HG03342 (cell line): ENCODE data around the gene TMEM9.

Experiments used
- ATAC-seq: cut with Tn5 transposase; IDR thresholded peaks from one replicate; pipeline ENCODE4 v1.9.1; 2021; ENCODE audit warnings: mild to moderate bottlenecking, moderate library complexity; ENCODE audit not compliant: unreplicated experiment

TMEM9 gene

DNA sequence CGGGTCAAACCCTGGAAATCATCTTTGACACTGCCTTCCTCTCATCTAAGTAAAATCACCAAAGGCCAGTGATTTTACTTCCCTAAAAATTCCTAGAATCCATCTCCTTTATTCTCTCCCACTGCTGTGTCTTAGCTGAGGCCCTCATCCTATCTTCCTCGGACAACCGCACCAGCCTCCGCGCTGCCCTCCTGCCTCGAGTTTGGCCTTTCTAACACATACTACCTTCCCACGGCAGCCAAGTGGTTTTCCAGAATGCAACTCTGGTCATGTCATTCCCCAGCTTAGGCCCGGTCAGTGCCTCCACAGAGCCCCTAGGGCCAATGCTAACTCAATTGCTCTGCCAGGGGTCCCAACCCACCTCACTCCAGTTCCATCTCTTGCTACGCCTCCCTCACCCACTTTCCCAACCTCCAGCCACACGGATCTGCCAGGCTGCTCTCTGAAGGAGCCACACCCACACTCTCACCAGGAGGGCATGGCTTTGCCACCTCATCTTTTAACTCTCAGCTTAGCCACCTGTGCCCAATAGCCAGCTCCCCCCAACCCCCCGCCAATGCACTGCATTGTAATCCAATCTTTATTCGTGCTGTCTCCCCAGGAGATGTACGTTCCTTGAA is 6.8 kb downstream of the TMEM9 start:
- ATAC-seq, result no peak

DNA sequence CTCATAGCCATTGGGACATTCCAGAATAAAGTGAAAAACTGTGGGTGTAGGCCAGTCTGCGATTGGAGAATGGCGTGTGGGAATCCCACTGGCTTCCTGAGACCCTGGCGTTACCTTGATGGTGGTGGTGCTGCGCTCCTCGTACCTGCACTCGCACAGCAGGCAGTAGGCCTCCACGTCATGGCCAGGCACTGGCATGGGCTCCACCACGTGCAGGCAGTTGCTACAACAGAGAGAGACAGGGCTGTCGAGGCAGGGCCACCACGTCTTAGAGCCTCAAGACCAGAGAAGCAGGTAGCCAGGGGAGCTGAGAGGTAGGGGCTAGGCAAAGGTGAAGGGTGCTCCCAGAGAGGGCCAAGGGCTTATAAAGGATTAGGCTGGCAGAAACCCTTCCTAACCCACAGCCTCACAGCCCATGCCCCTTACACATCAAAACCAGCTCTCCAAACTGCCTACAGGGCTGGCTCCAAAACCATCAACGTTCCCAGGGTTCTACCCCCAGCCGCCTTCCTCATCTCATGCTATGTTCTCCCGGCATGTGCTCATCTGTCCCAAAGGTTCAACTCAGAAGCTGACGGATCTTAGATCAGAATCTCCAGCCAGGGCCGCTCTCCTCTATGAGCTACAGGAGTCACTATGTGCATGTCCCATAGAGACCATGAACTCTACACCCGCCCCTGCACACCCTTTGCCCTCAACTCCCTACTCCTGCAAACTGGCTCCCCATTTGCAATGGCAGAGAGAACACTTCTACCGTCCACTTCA is 7.5 kb downstream of the TMEM9 start:
- no peak for ATAC-seq

DNA sequence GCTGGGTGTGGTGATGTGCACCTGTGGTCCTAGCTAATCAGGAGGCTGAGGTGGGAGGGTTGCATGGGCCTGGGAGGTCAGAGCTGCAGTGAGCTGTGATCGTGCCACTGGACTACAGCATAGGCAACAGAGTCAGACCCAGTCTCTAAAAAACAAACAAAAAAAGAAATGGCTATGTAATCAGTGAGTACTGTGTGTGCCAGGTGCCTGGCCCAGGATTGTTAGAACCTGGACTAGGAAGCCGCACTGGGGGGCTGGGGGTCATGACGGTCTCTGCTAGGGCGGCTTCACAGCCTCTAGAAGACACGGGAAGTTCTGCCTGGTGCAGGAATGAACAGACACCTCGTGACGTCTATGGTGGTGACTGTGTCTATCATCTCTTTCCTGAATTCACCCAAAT is 8.5 kb downstream of the TMEM9 start:
- ATAC-seq, result no peak

DNA sequence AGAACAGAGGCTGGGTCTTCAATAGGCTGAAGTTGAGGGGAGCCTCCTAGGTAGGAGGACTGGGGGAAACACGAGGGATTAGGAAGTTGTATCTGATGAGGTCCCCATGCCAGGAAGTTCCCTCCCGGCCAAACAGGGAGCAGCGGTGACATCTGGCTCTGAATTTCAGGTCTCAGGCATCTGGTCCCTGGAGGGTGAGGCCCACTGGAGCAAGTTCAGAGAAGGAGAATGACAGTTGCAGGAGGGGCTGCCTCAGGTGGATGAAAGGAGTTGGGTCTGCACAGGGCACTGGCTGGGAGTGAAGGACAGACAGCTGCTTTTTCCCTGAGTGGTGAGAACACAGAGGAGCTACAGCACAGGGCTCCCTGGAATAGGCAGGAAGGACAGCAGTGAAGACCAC is 9.1 kb downstream of the TMEM9 start:
- no peak for ATAC-seq

DNA sequence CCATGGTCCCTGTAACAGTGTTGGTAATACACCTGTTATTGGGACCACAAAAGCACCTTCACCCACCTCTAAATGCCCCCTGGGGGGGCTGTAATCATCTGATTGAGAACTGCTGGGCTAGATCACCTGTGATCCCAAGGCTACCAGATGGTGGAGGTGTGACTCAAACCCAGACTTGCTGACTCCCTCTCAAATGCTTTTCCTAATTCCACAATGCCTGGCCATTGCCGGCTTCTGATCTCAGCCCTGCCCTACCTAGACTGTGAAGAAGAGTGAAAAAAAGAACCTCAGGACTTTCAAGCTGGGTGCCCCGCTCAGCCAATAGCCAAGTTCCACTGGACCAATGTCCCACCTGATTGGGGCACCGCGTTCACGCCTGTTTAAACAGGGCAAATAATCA is 9.6 kb downstream of the TMEM9 start:
- no peak for ATAC-seq

DNA sequence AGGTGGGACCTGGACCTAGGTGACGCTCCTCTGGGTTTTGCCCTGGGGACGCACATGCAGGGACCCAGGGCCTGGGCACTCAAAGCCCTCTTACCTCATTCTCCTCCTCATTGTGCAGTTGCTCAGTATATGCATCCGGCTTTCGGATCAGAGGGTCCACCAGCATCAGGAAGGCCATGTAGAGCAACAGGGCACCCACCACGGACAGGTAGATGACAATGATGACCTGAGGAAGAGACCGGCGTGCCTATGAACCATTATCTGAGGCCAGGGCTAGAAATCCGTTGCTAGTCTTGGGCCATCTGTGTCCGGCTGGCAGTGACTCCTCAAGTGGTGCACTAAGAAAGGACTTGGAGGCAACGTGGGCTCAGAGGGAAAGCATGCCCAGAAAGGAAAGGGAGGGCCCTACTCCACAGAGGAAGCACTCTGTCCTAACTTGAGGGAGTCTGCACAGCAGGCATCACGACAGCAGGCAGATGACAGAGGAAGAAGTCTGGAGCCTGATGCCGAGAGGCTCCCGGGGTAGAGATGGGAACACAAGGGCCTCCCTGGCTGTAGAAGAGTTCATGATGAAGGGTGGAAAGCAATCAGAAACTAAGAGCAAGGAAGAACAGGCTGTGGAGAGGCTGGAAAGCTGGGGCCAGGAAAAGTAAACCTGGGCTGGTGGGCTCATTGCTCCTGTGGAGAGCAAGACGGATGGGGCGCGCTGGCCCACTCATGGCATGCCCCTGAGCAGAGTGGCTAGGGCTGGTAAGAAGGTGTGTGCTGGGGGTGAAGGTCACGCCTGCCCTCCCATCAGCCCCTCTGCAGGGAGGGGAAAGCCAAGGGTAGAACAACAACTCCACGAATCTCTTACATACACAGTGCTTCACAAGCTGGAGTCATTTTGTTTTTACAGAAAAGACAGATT is 10.3 kb downstream of the TMEM9 start:
- ATAC-seq, result no peak

DNA sequence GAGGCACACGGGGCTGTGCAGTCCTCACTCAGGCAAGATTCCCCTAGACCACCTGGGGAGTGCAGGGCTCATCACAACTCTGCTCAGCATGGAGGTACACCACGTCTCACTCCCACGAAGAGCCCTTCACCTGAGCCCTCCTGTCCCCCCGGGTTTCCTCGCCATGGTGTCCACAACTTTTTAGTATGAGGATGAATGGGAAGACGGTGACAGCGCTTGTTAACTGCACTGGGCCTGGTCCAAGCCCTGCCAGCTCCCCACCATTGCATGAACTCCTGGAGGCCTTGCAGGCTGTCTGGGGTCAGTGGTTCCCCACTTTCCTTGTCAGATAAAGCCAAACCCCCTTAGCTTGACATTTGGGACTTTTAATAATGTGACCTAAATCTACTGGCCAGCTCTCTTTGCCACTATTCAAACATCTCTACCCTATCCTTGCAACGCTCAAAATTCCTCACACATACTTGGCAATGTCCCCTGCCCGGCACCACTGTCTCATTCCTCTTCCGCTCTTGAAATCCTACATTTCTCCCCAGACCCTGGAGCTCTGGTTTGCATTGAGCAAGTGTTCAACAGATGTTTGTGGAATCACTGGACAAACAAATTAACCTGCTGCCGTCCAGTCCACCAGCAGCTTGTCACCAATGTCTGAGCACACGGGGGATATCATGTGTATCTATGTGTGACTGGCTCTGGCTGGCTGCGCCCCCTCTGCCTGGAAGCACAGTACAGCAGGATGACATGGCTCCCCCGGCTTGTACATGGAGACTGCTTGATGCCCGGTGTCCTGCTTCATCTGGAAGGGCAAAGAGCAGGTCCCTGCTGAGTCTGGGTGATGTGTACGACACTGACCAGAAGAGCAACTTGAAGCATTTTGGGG is 11.2 kb downstream of the TMEM9 start:
- no peak for ATAC-seq

DNA sequence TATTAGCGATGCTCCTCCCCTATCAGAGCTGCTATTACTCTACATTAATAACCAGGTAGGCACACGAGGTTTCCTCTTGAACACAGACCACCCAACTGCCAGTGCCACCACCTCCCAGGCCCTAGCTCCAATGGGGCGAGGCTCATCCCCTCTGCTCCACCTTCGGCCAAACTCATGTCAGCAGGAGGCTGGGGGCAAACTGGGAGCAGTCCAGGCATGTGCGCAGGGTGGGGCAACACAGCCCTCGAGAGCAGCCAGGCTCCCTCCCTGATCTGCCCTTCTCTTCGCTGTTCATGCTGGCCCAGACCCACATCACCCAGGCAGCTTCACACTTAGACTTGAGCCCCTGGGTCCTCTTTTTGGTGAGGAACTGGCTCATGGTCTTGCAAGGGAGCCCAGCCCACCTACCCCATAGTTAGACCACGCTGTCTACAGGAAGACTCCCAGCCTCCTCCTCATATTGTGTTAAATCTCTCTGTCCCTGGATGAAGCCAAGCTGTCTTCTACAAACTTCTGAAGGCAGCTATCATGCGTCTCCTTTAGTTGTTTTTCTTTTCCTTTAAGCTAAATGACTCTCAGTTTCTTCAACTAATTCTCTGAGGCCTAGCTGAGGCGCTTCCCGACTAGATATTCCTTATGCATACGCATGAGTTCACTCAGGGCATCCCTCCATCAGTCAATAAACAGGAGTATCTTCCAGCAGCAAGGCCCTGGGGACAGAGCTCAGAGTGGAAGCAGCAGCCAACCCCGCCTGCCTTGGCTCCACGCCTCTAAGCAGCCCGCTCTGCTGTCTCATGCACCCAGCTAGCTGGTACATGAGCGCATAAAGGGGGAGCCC is 12.0 kb downstream of the TMEM9 start:
- no peak for ATAC-seq

DNA sequence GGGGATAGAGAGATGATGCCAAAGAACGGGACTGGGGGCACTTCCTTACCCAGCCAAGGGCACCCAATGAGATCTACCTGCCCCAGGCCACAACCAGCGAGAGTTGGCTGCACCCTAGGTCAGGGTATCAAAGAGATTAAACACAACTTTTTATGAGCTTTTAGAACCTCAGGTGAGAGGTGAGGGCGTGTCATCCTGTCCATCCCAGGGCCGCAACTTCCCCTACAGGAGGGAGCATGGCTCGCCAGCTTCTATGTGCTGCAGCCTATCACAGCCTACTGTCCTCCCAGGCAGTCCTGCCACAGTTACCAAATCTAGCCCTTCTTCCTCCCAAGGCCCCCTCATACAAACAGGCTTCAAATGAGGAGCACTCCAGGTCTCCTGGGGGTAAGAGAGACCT is 12.9 kb downstream of the TMEM9 start:
- no peak for ATAC-seq

DNA sequence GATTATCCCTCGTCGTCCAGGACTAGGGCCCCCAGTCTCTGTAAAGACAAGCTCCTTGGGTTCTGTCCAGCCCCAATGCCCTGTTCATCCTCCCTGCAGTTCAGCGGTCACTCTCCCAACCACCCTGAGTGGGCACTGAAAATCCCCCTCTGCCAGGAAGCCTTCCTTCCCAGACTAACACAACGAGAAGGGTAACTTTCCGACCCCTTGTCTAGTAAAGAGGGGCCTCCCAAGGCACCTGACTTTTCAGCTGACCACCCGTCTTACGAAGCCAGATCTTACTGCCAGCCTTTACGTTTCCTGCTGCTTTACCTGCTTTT is 13.4 kb downstream of the TMEM9 start:
- ATAC-seq, result no peak

DNA sequence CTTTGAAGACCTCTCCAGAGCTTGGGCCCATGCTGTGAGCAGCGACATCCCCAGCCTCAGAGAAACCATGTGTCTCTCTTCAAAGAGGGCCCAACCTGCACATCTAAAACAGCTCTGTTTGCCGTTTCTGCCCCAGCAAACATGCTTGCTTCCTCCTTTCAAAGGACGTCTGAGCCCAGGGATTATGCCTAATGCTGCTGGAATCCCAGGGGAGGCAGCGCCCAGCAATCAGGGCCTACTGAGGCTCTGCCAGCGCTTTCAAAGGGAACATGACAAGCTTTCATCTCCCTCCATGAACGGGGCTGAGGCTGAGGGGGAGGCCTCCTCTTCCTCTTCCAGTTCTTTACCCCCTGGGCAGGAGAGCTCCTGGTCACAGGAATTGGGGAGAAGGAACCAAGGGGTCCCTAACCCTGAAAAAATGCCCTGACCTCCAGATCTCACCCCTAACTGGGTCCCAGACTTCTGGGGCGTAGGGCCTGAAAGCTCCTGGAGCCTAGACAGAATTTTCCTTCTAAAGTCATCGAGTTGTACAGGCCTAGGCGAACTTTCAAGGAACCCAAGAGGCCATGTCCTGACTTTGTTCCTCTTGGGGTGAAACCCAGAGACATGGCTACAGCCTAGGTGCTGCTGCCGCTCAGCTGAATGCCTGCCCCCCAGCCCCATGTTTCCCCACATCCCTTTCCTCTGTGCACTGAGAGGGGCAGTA is 13.9 kb downstream of the TMEM9 start:
- ATAC-seq, result no peak

DNA sequence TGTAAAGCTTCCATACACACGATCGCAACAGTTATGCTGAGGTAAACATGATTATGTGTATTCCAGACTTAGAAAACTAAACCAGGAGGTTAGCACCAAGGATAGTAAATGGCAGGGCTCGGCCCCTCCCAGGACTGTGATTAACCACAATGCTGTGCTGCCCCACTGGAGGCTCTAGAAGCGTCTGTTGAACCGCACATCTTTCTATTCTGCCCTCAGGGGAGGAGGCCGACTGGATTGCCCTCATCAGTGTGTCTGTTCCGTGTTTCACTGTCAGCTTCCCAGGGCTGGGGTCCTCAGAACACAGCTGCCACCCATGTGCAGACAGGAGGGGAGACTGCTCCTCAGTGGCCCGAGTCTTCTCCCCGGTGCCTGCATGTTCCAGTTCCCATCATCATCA is 14.5 kb downstream of the TMEM9 start:
- ATAC-seq, result no peak

DNA sequence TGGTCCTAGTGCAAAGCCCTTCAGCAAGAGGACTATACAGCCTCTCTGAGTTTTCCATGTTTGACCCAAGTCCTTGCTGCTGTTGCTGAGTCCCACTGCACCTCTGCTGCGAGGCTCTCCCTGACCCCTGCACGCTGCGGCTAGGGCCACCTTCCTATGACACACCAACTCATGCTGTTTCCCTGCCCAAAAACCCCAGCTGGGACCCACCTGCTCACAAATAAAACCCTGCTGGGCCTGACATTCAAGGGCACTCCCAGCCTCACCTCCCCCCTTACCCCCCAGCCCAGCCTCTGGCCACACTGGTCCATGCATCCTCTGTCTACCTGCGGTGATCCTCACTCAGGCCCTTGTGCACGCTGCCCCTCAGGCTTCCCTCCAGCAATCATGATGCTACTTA is 15.0 kb downstream of the TMEM9 start:
- no peak for ATAC-seq

DNA sequence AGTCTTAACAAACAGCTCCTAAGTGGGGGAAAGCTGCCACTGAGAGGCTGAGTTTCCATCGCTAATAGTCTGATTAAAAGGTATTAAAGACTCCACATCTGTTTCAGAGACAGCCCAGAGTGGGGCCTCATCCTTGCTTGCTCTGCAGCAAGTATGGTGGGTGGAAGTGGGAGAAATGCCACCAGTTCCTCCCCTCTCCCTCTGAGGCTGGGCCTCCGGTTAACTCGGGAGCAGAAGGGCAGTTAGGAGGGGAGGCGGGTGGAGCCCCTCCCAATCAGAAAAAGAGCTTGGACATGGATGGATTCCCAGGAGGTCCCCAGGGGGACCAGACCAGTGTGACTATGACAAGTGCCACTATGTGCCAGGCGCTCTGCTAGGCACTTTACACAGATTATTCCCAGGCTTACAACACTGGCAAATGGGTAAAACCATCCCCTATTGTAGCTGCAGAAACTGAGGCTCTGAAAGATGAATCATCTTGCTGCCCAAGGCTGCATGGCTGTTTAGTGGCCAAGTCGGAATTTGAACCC is 15.9 kb downstream of the TMEM9 start:
- ATAC-seq, result no peak

DNA sequence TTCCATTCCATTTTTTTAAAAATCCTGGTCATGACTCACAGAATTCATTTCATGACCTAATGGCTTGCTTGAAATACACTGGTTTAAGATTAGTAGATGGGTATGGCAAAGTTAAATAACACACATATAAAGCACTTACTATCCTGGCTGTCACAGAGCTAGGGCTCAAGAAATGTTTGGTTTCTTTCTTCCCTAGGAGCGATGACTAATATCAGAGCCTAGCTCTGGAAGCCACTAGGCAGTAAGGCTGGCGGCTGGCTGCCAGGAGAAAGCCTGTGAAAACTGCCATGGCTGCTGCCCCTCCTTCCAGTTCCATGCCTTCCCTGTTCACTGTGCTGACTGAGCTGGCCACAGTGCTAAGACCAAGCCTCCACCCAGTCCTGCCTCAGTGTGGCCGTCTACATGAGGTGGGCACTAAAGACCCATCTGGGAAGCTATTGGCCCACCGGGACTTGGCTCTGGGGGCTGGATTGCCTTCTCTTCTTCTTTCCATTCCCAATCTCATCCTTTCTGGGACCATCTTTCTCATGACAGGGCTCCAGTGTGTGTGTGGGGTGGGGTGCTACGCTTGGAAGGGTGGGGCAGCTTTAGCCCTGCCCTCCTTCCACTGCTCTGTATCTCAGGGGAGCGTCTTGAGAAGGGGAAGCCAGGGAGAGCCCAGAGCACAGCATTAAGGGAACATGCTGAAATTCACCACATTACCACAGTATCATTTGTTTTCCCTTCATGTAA is 16.5 kb downstream of the TMEM9 start:
- ATAC-seq, result no peak

DNA sequence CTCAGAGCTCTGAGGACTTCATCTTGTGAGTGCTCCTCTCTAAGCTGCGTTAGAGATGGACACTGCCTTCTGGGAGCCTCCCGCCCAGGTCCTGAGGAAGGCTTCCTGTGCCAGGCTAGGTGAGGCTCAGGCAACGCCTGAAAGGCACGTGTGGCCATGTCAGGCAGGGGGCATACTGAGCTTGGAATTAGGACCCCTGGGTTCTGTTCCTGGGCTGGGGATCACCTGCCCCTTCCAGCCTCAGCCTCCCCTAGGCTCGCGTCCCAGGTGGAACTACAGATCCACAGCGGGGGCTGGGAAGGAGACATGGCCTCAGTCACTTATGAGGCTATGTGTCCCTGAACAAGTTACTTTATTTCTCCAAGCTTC is 17.3 kb downstream of the TMEM9 start:
- ATAC-seq, result no peak

DNA sequence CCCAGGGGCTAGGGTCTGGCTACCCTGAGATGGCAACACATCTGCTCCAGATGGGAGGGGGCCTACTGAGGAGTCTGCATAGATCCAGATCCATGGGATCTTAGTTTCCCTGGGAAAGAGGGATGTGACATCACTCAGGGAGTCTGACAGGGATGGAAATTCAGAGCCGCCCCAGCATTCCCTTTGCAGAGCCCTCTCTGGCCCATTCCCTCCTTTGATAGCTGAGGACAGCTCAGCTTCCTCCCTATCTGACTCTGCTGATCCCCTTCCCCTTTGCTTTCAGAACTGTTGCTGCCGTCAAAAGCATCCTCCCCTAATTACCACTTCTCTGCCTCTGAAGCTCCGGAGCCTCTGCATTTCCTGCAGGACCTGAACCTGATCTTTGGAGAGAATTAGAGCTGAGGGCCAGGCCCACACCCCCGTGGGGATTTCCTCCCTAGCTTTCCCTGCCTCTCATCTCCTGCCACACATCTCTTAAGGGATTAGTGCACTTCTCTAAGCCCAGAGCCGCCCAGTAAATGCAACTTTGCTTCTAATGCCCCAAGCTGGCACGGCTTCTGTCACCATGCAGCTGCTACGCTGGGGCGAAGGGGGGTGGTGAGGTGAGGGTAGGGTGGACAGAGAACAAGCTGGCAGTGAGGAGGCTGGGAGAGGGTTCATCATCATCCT is 17.8 kb downstream of the TMEM9 start:
- no peak for ATAC-seq

DNA sequence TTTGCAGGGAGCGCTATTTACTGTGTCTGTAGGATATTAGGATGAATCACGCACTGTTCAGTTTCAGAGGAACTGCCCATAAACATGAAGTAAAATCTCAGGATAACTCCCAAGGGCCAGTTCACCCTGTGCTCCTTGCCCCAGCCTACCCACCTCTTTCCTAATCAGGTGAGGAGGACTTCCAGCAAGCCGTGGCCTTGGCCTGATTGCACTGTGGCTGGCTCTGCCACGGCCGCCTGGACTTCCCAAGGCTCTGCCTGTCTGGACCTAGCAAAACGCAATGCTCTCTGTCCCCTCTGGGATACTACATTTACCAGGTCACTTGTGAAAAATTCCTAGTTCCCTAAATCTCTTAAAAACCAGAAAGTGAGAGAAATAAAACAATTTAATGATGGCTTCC is 19.9 kb downstream of the TMEM9 start:
- ATAC-seq, result no peak
